Measurements from ENCODE around the gene ESPL1.

- peak in 1 of 4 experiments; percentile 18 for TF ChIP-seq CTCF (IDR thresholded peaks at IDR 0.05)
- no peak for TF ChIP-seq POLR2A (IDR thresholded peaks at IDR 0.05)
- TF ChIP-seq POLR2AphosphoS5 (IDR thresholded peaks at IDR 0.05) = no peak
Observed at GRCh38 chr12:53327435-53328042, 59.4 kb downstream of the ESPL1 start.

Data from prostate gland (tissue), 2 donors.